Measurements from ENCODE around the gene C6orf62.

C6orf62 gene

DNA sequence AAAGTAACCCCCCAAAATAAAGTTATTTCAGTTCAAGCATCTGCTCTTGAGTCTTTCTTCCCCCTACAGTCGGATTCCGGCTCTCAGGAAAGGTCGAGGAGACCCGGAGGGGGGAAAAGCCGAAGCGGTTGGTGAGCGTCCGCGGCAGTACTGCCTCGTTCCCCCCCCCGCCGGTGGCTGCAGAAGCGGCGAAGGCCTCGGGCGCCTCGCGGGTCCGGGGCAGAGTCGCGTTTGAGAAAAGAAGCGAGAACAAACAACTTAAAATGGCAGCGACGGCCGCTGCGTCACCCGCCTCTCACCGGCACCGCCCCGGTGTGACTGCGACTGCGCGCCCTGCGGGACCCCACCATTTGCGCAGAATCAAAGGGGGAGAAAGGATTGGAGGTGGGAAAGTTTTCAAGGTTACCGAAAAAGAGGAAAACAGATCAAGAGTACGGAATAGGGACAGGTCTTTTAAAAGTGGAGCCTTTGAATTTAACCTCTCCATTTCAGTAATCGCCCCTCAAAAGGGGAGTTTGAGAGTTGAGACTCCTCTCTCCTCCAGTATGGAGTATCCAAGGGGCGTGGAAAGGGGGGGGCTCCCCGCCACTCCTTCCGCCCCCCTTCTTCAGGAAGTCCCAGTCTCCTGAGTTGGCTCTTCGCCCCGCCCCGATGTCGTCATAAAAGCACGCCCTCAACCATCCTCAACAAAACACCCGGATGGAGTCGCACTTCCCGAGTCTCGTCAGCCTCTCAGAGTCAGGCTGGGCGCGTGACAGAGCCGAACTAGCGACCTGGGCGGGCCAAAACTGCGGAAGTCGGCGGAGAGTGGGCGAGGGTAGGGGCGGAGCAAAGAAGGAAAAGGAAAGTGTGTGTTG is 1.9 kb upstream of the C6orf62 start (continued):
- TF ChIP-seq ZNF341 (tag by site-specific recombination; IDR thresholded peaks at IDR 0.05; ENCODE audit: low read depth) (peak; percentile 68), ZBTB1 (tag by site-specific recombination; IDR thresholded peaks at IDR 0.05) (no peak), ZNF549 (tag by site-specific recombination; IDR thresholded peaks at IDR 0.05) (no peak), ZNF555 (tag by site-specific recombination; conservative IDR thresholded peaks at IDR 0.05) (no peak), ZNF202 (tag by site-specific recombination; IDR thresholded peaks at IDR 0.05; ENCODE audit: borderline replicate concordance) (no peak), HOXC10 (CRISPR knock-in tag; IDR thresholded peaks at IDR 0.05) (no peak), ZFP37 (tag by site-specific recombination; IDR thresholded peaks at IDR 0.05) (peak; percentile 88; the same call in 1 of the 2 replicates), ZNF366 (tag by site-specific recombination; conservative IDR thresholded peaks at IDR 0.05) (no peak), ZBTB48 (tag by site-specific recombination; IDR thresholded peaks at IDR 0.05) (peak; percentile 0; the same call in 1 of the 2 replicates), ZNF623 (tag by site-specific recombination; IDR thresholded peaks at IDR 0.05) (no peak), ZNF701 (tag by site-specific recombination; IDR thresholded peaks at IDR 0.05) (no peak), SP7 (tag by site-specific recombination; IDR thresholded peaks at IDR 0.05) (peak; percentile 61), ZNF624 (tag by site-specific recombination; IDR thresholded peaks at IDR 0.05) (no peak), ZEB2 (tag by site-specific recombination; IDR thresholded peaks at IDR 0.05) (peak; percentile 47; the same call in 1 of the 2 replicates), FEZF1 (tag by site-specific recombination; IDR thresholded peaks at IDR 0.05) (peak; percentile 67), ZSCAN23 (tag by site-specific recombination; IDR thresholded peaks at IDR 0.05) (no peak), ZIC2 (tag by site-specific recombination; IDR thresholded peaks at IDR 0.05) (no peak), ZNF654 (tag by site-specific recombination; IDR thresholded peaks at IDR 0.05; ENCODE audit: low read depth) (no peak), ZNF146 (tag by site-specific recombination; IDR thresholded peaks at IDR 0.05) (peak; percentile 2; the same call in 1 of the 2 replicates)
- TF ChIP-seq, protein P1, sequence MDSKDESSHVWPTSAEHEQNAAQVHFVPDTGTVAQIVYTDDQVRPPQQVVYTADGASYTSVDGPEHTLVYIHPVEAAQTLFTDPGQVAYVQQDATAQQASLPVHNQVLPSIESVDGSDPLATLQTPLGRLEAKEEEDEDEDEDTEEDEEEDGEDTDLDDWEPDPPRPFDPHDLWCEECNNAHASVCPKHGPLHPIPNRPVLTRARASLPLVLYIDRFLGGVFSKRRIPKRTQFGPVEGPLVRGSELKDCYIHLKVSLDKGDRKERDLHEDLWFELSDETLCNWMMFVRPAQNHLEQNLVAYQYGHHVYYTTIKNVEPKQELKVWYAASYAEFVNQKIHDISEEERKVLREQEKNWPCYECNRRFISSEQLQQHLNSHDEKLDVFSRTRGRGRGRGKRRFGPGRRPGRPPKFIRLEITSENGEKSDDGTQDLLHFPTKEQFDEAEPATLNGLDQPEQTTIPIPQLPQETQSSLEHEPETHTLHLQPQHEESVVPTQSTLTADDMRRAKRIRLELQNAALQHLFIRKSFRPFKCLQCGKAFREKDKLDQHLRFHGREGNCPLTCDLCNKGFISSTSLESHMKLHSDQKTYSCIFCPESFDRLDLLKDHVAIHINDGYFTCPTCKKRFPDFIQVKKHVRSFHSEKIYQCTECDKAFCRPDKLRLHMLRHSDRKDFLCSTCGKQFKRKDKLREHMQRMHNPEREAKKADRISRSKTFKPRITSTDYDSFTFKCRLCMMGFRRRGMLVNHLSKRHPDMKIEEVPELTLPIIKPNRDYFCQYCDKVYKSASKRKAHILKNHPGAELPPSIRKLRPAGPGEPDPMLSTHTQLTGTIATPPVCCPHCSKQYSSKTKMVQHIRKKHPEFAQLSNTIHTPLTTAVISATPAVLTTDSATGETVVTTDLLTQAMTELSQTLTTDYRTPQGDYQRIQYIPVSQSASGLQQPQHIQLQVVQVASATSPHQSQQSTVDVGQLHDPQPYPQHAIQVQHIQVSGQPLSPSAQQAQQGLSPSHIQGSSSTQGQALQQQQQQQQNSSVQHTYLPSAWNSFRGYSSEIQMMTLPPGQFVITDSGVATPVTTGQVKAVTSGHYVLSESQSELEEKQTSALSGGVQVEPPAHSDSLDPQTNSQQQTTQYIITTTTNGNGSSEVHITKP (tag by site-specific recombination; IDR thresholded peaks at IDR 0.05), result peak; percentile 100
- TF ChIP-seq, protein P2, sequence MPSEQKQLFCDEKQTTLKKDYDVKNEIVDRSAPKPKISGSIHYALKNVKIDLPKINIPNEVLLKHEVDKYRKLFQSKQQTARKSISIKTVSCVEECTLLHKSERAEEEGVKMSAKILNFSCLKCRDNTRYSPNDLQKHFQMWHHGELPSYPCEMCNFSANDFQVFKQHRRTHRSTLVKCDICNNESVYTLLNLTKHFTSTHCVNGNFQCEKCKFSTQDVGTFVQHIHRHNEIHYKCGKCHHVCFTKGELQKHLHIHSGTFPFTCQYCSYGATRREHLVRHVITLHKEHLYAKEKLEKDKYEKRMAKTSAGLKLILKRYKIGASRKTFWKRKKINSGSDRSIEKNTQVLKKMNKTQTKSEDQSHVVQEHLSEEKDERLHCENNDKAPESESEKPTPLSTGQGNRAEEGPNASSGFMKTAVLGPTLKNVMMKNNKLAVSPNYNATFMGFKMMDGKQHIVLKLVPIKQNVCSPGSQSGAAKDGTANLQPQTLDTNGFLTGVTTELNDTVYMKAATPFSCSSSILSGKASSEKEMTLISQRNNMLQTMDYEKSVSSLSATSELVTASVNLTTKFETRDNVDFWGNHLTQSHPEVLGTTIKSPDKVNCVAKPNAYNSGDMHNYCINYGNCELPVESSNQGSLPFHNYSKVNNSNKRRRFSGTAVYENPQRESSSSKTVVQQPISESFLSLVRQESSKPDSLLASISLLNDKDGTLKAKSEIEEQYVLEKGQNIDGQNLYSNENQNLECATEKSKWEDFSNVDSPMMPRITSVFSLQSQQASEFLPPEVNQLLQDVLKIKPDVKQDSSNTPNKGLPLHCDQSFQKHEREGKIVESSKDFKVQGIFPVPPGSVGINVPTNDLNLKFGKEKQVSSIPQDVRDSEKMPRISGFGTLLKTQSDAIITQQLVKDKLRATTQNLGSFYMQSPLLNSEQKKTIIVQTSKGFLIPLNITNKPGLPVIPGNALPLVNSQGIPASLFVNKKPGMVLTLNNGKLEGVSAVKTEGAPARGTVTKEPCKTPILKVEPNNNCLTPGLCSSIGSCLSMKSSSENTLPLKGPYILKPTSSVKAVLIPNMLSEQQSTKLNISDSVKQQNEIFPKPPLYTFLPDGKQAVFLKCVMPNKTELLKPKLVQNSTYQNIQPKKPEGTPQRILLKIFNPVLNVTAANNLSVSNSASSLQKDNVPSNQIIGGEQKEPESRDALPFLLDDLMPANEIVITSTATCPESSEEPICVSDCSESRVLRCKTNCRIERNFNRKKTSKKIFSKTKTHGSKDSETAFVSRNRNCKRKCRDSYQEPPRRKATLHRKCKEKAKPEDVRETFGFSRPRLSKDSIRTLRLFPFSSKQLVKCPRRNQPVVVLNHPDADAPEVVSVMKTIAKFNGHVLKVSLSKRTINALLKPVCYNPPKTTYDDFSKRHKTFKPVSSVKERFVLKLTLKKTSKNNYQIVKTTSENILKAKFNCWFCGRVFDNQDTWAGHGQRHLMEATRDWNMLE (tag by site-specific recombination; conservative IDR thresholded peaks at IDR 0.05; ENCODE audit: low read depth), result peak; percentile 53; the same call in 1 of the 2 replicates
- TF ChIP-seq, protein P3, sequence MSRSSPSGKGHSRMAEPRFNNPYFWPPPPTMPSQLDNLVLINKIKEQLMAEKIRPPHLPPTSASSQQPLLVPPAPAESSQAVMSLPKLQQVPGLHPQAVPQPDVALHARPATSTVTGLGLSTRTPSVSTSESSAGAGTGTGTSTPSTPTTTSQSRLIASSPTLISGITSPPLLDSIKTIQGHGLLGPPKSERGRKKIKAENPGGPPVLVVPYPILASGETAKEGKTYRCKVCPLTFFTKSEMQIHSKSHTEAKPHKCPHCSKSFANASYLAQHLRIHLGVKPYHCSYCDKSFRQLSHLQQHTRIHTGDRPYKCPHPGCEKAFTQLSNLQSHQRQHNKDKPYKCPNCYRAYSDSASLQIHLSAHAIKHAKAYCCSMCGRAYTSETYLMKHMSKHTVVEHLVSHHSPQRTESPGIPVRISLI (tag by site-specific recombination; IDR thresholded peaks at IDR 0.05), result no peak
- TF ChIP-seq, protein P4, sequence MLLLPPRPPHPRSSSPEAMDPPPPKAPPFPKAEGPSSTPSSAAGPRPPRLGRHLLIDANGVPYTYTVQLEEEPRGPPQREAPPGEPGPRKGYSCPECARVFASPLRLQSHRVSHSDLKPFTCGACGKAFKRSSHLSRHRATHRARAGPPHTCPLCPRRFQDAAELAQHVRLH (tag by site-specific recombination; IDR thresholded peaks at IDR 0.05), result no peak
- TF ChIP-seq, protein P5, sequence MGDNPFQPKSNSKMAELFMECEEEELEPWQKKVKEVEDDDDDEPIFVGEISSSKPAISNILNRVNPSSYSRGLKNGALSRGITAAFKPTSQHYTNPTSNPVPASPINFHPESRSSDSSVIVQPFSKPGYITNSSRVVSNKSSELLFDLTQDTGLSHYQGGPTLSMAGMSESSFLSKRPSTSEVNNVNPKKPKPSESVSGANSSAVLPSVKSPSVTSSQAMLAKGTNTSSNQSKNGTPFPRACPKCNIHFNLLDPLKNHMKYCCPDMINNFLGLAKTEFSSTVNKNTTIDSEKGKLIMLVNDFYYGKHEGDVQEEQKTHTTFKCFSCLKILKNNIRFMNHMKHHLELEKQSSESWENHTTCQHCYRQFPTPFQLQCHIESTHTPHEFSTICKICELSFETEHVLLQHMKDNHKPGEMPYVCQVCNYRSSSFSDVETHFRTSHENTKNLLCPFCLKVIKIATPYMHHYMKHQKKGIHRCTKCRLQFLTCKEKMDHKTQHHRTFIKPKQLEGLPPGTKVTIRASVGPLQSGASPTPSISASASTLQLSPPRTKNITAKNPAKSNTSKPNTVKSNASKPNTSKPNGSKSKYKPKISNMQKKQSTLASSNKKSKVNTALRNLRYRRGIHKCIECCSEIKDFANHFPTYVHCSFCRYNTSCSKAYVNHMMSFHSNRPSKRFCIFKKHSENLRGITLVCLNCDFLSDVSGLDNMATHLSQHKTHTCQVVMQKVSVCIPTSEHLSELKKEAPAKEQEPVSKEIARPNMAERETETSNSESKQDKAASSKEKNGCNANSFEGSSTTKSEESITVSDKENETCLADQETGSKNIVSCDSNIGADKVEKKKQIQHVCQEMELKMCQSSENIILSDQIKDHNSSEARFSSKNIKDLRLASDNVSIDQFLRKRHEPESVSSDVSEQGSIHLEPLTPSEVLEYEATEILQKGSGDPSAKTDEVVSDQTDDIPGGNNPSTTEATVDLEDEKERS (tag by site-specific recombination; IDR thresholded peaks at IDR 0.05), result no peak
- TF ChIP-seq, protein P6, sequence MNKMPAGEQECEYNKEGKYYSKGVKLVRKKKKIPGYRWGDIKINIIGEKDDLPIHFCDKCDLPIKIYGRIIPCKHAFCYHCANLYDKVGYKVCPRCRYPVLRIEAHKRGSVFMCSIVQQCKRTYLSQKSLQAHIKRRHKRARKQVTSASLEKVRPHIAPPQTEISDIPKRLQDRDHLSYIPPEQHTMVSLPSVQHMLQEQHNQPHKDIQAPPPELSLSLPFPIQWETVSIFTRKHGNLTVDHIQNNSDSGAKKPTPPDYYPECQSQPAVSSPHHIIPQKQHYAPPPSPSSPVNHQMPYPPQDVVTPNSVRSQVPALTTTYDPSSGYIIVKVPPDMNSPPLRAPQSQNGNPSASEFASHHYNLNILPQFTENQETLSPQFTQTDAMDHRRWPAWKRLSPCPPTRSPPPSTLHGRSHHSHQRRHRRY (tag by site-specific recombination; IDR thresholded peaks at IDR 0.05), result no peak

Data from HEK293 (cell line).